ENCODE data around the gene ICOSLG.
"Not testable (repeated sequence)": the region's sequence is repeated elsewhere in the genome, so short reads cannot be mapped to it uniquely, and the experiment has no call there.

- TF ChIP-seq CTCF (conservative IDR thresholded peaks at IDR 0.05; ENCODE audit: low read depth in 2 of 2); CREB1 (CRISPR knock-in tag; IDR thresholded peaks at IDR 0.05; ENCODE audit: low read depth); EZH2phosphoT487 (IDR thresholded peaks at IDR 0.05; ENCODE audit: unreplicated experiment); REST (IDR thresholded peaks at IDR 0.05; ENCODE audit: unreplicated experiment); POLR2AphosphoS5 (IDR thresholded peaks at IDR 0.05; ENCODE audit: low read depth); JUNB (IDR thresholded peaks at IDR 0.05; ENCODE audit: unreplicated experiment); EZH2 (IDR thresholded peaks at IDR 0.05; ENCODE audit: low read depth, unreplicated experiment): not testable (repeated sequence)
Observed at GRCh38 chr21:44211574-44211973, 29.2 kb downstream of the ICOSLG start.

All from GM23338 (cell line).